VCaP (cell line): Measurements from ENCODE around the gene FAN1.

Experiments
- H3K27ac ChIP-seq: fragments of 450-650 bp; 2 replicates; pipeline ENCODE4 v1.5.1; 2017
- CTCF ChIP-seq: fragments of 450-650 bp; conservative IDR thresholded peaks from 2 replicates; pipeline ENCODE4 v1.5.1; 2017; ENCODE audit warnings: mild to moderate bottlenecking, moderate library complexity

FAN1 gene

GRCh38 chr15:30927148-30927761 lies 23.5 kb downstream of the FAN1 start:
- no peak for TF ChIP-seq CTCF
- no peak overlapping the region for H3K27ac ChIP-seq

- no peak for TF ChIP-seq CTCF
- H3K27ac ChIP-seq, result no peak overlapping the region
Measured at GRCh38 chr15:30928076-30928475, 24.4 kb downstream of the FAN1 start.

- no peak for TF ChIP-seq CTCF
- no peak overlapping the region for H3K27ac ChIP-seq
Measured at GRCh38 chr15:30929064-30929669, 25.5 kb downstream of the FAN1 start.

GRCh38 chr15:30929982-30930381 lies 26.3 kb downstream of the FAN1 start:
- no peak overlapping the region for H3K27ac ChIP-seq
- no peak for TF ChIP-seq CTCF

GRCh38 chr15:30930422-30930821 lies 26.7 kb downstream of the FAN1 start:
- TF ChIP-seq CTCF, result no peak
- no peak overlapping the region for H3K27ac ChIP-seq

- H3K27ac ChIP-seq, result no peak overlapping the region
- TF ChIP-seq CTCF, result no peak
Measured at GRCh38 chr15:30933293-30933692, 29.6 kb downstream of the FAN1 start.

GRCh38 chr15:30939161-30939560 lies 35.4 kb downstream of the FAN1 start:
- no peak for TF ChIP-seq CTCF
- no peak overlapping the region for H3K27ac ChIP-seq
